Esophagus muscularis mucosa (tissue), 4 donors: Measurements from ENCODE around the gene LRRD1. TPM values are rescaled to one million over a fixed set of nuclear protein-coding genes. Genes with fewer than 3 reads are reported as not detected.
"Not testable (repeated sequence)": the region's sequence is repeated elsewhere in the genome, so short reads cannot be mapped to it uniquely, and the experiment has no call there.

ENCODE experiments used
- DNase-seq: peaks from one replicate; pipeline ENCODE4 v3.0.0-alpha.2; 2017; ENCODE audit errors: extremely low spot score
- H3K27ac ChIP-seq, 4 donors: fragments of 200-600 bp; sonication (generic); replicated peaks in 1 of 4; 1 replicate in 3 of 4; 2 replicates in 1 of 4; pipeline ENCODE4 v1.5.1; 2016 to 2019; ENCODE audit warnings: mild to moderate bottlenecking in 1 of 4
- H3K27me3 ChIP-seq, 4 donors: fragments of 200-600 bp; sonication (generic); one replicate each; pipeline versions ENCODE4 v1.5.1 to v1.6.0; 2016 to 2019
- H3K36me3 ChIP-seq, 4 donors: fragments of 200-600 bp; sonication (generic); one replicate each; pipeline ENCODE4 v1.5.1; 2016 to 2019
- H3K4me1 ChIP-seq, 4 donors: fragments of 200-600 bp; sonication (generic); one replicate each; pipeline ENCODE4 v1.5.1; 2016 to 2019
- H3K4me3 ChIP-seq, 4 donors: fragments of 200-600 bp; sonication (generic); 1 replicate in 2 of 4; 2 replicates in 2 of 4; pipeline ENCODE4 v1.5.1; 2016 to 2019; ENCODE audit warnings: mild to moderate bottlenecking in 4 of 4, moderate library complexity in 1 of 4
- H3K9me3 ChIP-seq, 4 donors: fragments of 200-600 bp; sonication (generic); 1 replicate in 3 of 4; 2 replicates in 1 of 4; pipeline ENCODE4 v1.5.1; 2016 to 2019
- CTCF ChIP-seq, 3 experiments: fragments of 200-600 bp in 2 of 3; fragments of 450-650 bp in 1 of 3; sonication (generic) in 2 of 3; IDR thresholded peaks; one replicate each; pipeline ENCODE4 v1.5.1; 2017 to 2019; ENCODE audit warnings: antibody characterized with exemption in 3 of 3, mild to moderate bottlenecking in 2 of 3, moderate library complexity in 1 of 3
- EP300 ChIP-seq: sonication (generic); formaldehyde crosslinking; IDR thresholded peaks from one replicate; pipeline ENCODE4 v1.6.1; 2017; ENCODE audit warnings: antibody characterized with exemption
- POLR2A ChIP-seq: fragments of 450-650 bp; IDR thresholded peaks from one replicate; pipeline ENCODE4 v1.6.1; 2017; ENCODE audit warnings: antibody characterized with exemption, moderate library complexity, mild to moderate bottlenecking, low read depth
- POLR2AphosphoS5 ChIP-seq, 2 donors: sonication (generic); formaldehyde crosslinking; IDR thresholded peaks; one replicate each; pipeline ENCODE4 v1.6.1; 2017; ENCODE audit warnings: antibody characterized with exemption in 2 of 2
- WGBS: methylation state at CpG from one replicate; pipeline ENCODE4 v1.1.5; 2018; 5-methylcytosine and 5-hydroxymethylcytosine counted together
- intact Hi-C: fragments of 100-400 bp; cut with DNase I; formaldehyde crosslinking; loops from one replicate; pipeline ENCODE4 v1.15.1; 2023
- total RNA-seq, 4 donors: library from RNA; depleted of rRNA; stranded (reverse); fragments of >200 nt; gene quantifications; one replicate each; pipeline versions ENCODE4 v1.1.0 to v1.2.1, GENCODE V29; 2016

Gene LRRD1
- total RNA-seq, 4 donors from 2014 or later = 0.19 TPM; not detected in 3

GRCh38 chr7:92206672-92207071 is 27.7 kb upstream of the LRRD1 start:
- Histone ChIP-seq H3K36me3 (peaks cover 28 to 92% (median 66%) of the 10 kb centered on the region in 4 donors), H3K27ac (no peak overlapping the region), H3K27me3 (no peaks in the 10 kb centered on the region), H3K9me3 (peaks cover 0 to 6% (median 0%) of the 10 kb centered on the region in 4 donors), H3K4me3 (no peak overlapping the region), H3K4me1 (no peaks in the 10 kb centered on the region)
- no peak for TF ChIP-seq POLR2AphosphoS5 (IDR thresholded peaks at IDR 0.05)
- TF ChIP-seq EP300 = no peak
- TF ChIP-seq CTCF (IDR thresholded peaks at IDR 0.05) = no peak
- no peak for TF ChIP-seq POLR2A
- WGBS = 96% methylated on average over 1 of the region's 1 CpG
- DNase-seq = no peak
- intact Hi-C loops = no loop called here

- no peak for DNase-seq
- Histone ChIP-seq H3K9me3 (peaks cover 0 to 6% (median 0%) of the 10 kb centered on the region in 4 donors), H3K4me1 (no peaks in the 10 kb centered on the region), H3K27me3 (no peaks in the 10 kb centered on the region), H3K4me3 (no peak overlapping the region), H3K27ac (no peak overlapping the region), H3K36me3 (peaks cover 22 to 92% (median 65%) of the 10 kb centered on the region in 4 donors)
- no peak for TF ChIP-seq CTCF (IDR thresholded peaks at IDR 0.05)
- TF ChIP-seq POLR2A = no peak
- no peak for TF ChIP-seq POLR2AphosphoS5 (IDR thresholded peaks at IDR 0.05)
- no peak for TF ChIP-seq EP300
- intact Hi-C loops = no loop called here
- WGBS = 96% methylated on average over 3 of the region's 3 CpGs
Observed at GRCh38 chr7:92205987-92206386, 27.0 kb upstream of the LRRD1 start.

- no peak for DNase-seq
- intact Hi-C loops = no loop called here
- Histone ChIP-seq H3K27me3 (no peaks in the 10 kb centered on the region), H3K9me3 (peaks cover 0 to 1% (median 0%) of the 10 kb centered on the region in 4 donors), H3K36me3 (peaks cover 29 to 81% (median 60%) of the 10 kb centered on the region in 4 donors), H3K27ac (no peak overlapping the region), H3K4me3 (no peak overlapping the region), H3K4me1 (no peaks in the 10 kb centered on the region)
- TF ChIP-seq EP300 (no peak), POLR2A (no peak), CTCF (IDR thresholded peaks at IDR 0.05) (no peak), POLR2AphosphoS5 (IDR thresholded peaks at IDR 0.05) (no peak)
- WGBS = 90% methylated on average over 1 of the region's 1 CpG
Observed at GRCh38 chr7:92200791-92201190, 21.8 kb upstream of the LRRD1 start.

- TF ChIP-seq POLR2A = no peak
- TF ChIP-seq EP300 = no peak
- TF ChIP-seq CTCF (IDR thresholded peaks at IDR 0.05) = no peak
- no peak for TF ChIP-seq POLR2AphosphoS5 (IDR thresholded peaks at IDR 0.05)
- Histone ChIP-seq H3K4me3 (no peak overlapping the region), H3K27me3 (no peaks in the 10 kb centered on the region), H3K27ac (no peak overlapping the region), H3K9me3 (peaks cover 0 to 11% (median 0%) of the 10 kb centered on the region in 4 donors), H3K36me3 (peaks cover 0 to 36% (median 8%) of the 10 kb centered on the region in 4 donors), H3K4me1 (no peaks in the 10 kb centered on the region)
- intact Hi-C loops = no loop called here
- 98% methylated on average over 3 of the region's 3 CpGs for WGBS
- no peak for DNase-seq
Observed at GRCh38 chr7:92192326-92192725, 13.4 kb upstream of the LRRD1 start.

- peaks cover 0 to 11% (median 2%) of the 10 kb centered on the region in 4 donors for H3K9me3 ChIP-seq
- WGBS = 97% methylated on average over 12 of the region's 15 CpGs
- DNase-seq, H3K4me1 ChIP-seq, H3K27me3 ChIP-seq, intact Hi-C loops, H3K27ac ChIP-seq, H3K4me3 ChIP-seq: not testable (repeated sequence)
- peaks cover 0 to 12% (median 0%) of the 10 kb centered on the region in 4 donors for H3K36me3 ChIP-seq
Observed at GRCh38 chr7:92189246-92189645, 10.3 kb upstream of the LRRD1 start.

- H3K36me3 ChIP-seq, DNase-seq, intact Hi-C loops, H3K27ac ChIP-seq, H3K27me3 ChIP-seq, H3K4me1 ChIP-seq, H3K4me3 ChIP-seq, H3K9me3 ChIP-seq: not testable (repeated sequence)
- 100% methylated on average over 1 of the region's 1 CpG for WGBS
Observed at GRCh38 chr7:92184294-92184693, 5.4 kb upstream of the LRRD1 start.
